Ovary (tissue), 9 donors: Measurements from ENCODE around the gene BRMS1. TPM values are rescaled to one million over a fixed set of nuclear protein-coding genes. Genes with fewer than 3 reads are reported as not detected.

Experiments used
- DNase-seq, 5 donors: peaks; one replicate each; pipeline ENCODE4 v3.0.0-alpha.2; 2019 to 2020
- H3K27ac ChIP-seq, 2 donors: fragments of 200-600 bp; one replicate each; pipeline versions ENCODE4 v1.5.1 to v1.8.0; 2019 to 2022
- H3K27me3 ChIP-seq: fragments of 200-600 bp; one replicate; pipeline ENCODE4 v1.8.0; 2022
- H3K36me3 ChIP-seq: fragments of 200-600 bp; sonication (generic); one replicate; pipeline ENCODE4 v1.5.1; 2019
- H3K4me1 ChIP-seq: one replicate; pipeline ENCODE4 v1.8.1; 2013; ENCODE audit warnings: mild to moderate bottlenecking, moderate library complexity; ENCODE audit not compliant: insufficient read depth
- H3K4me3 ChIP-seq: fragments of 200-600 bp; sonication (generic); one replicate; pipeline ENCODE4 v1.5.1; 2017
- H3K9me3 ChIP-seq, 2 donors: fragments of 200-600 bp in 1 of 2; sonication (generic) in 1 of 2; one replicate each; pipeline versions ENCODE4 v1.5.1 to v1.8.1; 2013 to 2019; ENCODE audit warnings: mild to moderate bottlenecking in 1 of 2, moderate library complexity in 1 of 2
- EP300 ChIP-seq: sonication (generic); formaldehyde crosslinking; IDR thresholded peaks from one replicate; pipeline ENCODE4 v1.6.1; 2017; ENCODE audit warnings: antibody characterized with exemption
- POLR2A ChIP-seq: fragments of 450-650 bp; IDR thresholded peaks from one replicate; pipeline ENCODE4 v1.6.1; 2017; ENCODE audit warnings: antibody characterized with exemption, mild to moderate bottlenecking, moderate library complexity
- WGBS, 3 donors: extraction: QIAGEN DNeasy Blood & Tissue Kit in 1 of 3; methylation state at CpG; one replicate each; pipeline versions ENCODE4 v1.1.5 to v1.1.7; 2013 to 2017; 5-methylcytosine and 5-hydroxymethylcytosine counted together
- intact Hi-C, 4 donors: fragments of 100-400 bp; cut with DNase I; formaldehyde crosslinking; loops; one replicate each; pipeline versions ENCODE4 v1.11.0 to v1.15.1; 2022 to 2023
- polyA plus RNA-seq, 2 donors: library from polyadenylated mRNA; stranded (reverse); fragments of 200-250 nt in 1 of 2; fragments of 350-450 nt in 1 of 2; fragmentation: Illumina TruSeq in 1 of 2; extraction: RNeasy Lipid Tissue Mini Kit (QIAGEN cat#74804) in 1 of 2; gene quantifications; one replicate each; pipeline ENCODE4 v1.2.3, GENCODE V29; 2013 to 2014
- total RNA-seq, 7 donors: library from RNA; depleted of rRNA in 2 of 7; stranded (reverse); fragments of >200 nt in 2 of 7; fragmentation: NEBNext Ultra II Directional in 3 of 7; extraction: Animal tissue kit (Norgen Biotek cat#: 25700) in 3 of 7; gene quantifications; one replicate each; pipeline versions ENCODE4 v1.1.0 to v1.2.4, GENCODE V29; 2016 to 2023
- TF ChIP-seq, protein P1 (sequence below), 3 donors: fragments of 450-650 bp in 2 of 3; fragments of 200-600 bp in 1 of 3; IDR thresholded peaks; one replicate each; pipeline versions ENCODE4 v1.5.1 to v1.8.0; 2016 to 2022; ENCODE audit warnings: antibody characterized with exemption in 3 of 3, mild to moderate bottlenecking in 1 of 3
- donor health status: DM: no; HTN: no; CAD: no; lungs with moderate emphysema.
- donor health status: DM: no; HTN: no; CAD: no.
- donor health status: Bipolar disorder and iron deficiency.
- donor health status: DM: yes; HTN: yes; CAD: no.
- donor health status: DM: no; HTN: no; CAD: no.
- donor health status: DM: yes; HTN: yes; CAD: no.

Gene BRMS1
- total and polyA plus RNA-seq, 9 donors = 17.5 to 32.2 (median 23.4) TPM

DNA sequence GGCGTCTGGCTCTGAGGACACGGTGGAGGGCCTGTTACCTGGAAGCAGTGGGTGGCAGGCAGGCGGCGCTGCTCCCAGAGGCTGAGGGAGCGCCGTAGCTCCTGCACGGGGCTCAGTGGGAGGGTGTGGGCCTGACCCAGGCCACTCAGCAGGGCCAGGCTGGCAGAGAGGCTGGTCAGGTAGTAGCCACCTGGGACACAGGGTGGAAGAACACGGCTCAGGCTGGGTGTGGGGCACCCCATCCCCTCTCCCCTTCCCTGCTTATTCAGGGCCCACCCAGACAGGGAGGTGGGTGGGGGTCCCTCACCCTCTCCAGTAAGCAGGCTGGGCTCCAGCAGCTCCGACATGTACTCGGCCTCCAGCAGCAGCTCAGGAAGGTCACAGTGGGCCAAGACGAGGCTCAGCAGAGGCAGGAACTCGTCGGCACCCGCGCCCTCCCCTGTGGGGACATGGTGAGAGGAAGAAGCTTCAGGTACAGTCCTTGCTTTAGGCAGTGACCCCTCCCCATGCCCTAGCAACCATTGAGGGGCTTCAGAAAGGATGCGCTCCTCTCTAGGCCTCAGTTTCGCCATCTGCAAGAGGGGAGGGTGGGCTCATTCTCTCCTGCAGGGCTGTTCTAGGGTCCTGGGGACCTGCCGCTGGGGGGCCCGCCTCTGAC is 11.6 kb downstream of the BRMS1 start:
- TF ChIP-seq POLR2A = no peak
- no peak for TF ChIP-seq EP300
- TF ChIP-seq, protein P1, sequence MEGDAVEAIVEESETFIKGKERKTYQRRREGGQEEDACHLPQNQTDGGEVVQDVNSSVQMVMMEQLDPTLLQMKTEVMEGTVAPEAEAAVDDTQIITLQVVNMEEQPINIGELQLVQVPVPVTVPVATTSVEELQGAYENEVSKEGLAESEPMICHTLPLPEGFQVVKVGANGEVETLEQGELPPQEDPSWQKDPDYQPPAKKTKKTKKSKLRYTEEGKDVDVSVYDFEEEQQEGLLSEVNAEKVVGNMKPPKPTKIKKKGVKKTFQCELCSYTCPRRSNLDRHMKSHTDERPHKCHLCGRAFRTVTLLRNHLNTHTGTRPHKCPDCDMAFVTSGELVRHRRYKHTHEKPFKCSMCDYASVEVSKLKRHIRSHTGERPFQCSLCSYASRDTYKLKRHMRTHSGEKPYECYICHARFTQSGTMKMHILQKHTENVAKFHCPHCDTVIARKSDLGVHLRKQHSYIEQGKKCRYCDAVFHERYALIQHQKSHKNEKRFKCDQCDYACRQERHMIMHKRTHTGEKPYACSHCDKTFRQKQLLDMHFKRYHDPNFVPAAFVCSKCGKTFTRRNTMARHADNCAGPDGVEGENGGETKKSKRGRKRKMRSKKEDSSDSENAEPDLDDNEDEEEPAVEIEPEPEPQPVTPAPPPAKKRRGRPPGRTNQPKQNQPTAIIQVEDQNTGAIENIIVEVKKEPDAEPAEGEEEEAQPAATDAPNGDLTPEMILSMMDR (IDR thresholded peaks at IDR 0.05) = no peak
- no peak overlapping the region for H3K4me3 ChIP-seq
- WGBS, 3 donors = 87 to 91% (median 89%) methylated on average over 16 to 19 of the region's 19 CpGs
- intact Hi-C loops = loop anchor here in 1 of 4 donors (10.0 kb wide), 1 partner anchor 49 kb away; the partner anchor contains the start of gene YIF1A
- H3K4me1 ChIP-seq = peaks cover 16% of the 10 kb centered on the region
- no peak overlapping the region for H3K27ac ChIP-seq
- H3K27me3 ChIP-seq = no peaks in the 10 kb centered on the region
- no peaks in the 10 kb centered on the region for H3K36me3 ChIP-seq
- no peaks in the 10 kb centered on the region for H3K9me3 ChIP-seq
- DNase-seq = peak in 2 of 5 donors; percentile 16 to 30

DNA sequence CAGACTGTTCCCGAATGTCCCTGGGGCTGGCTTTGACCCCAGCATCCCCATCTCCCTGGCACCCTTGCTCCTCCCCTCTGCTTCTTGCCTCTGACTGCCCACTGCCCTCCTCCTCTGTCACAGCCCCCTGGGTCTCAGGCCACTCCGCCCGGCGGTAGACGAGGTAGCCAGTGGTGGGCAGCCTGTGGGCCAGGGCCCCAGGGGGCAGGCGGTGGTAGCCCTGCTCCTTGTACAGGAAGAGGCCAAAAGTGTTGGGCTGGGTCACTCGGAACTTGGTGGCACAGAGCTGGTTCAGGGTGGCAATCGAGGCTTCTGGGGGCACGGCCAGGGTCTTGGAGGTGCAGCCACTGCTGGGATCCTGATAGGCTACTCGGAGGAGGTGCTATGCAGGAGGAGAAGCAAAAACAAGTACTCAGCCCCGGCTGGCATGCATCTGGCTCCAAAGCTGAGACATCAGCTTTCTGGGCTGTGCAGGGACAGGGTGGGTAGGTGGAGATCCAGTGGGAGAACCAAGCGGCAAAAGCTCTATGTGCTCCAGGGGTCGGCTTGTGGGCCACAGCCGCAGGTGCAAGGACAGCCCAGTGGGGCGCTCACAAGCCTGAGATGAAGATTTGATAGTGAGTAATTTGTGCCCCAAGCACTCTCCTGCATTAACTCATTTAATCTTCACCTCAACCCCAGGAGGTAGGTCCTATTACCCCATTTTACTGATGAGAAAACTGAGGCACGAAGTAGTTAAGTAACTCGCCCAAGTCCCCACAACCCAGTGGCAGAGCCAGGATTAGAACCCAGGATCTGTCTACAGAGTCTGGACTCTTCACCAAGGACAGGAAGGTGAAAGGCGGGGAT is 12.3 kb downstream of the BRMS1 start:
- intact Hi-C loops = loop anchor here in 1 of 4 donors (10.0 kb wide), 1 partner anchor 48 kb away; the partner anchor contains the start of gene YIF1A

DNA sequence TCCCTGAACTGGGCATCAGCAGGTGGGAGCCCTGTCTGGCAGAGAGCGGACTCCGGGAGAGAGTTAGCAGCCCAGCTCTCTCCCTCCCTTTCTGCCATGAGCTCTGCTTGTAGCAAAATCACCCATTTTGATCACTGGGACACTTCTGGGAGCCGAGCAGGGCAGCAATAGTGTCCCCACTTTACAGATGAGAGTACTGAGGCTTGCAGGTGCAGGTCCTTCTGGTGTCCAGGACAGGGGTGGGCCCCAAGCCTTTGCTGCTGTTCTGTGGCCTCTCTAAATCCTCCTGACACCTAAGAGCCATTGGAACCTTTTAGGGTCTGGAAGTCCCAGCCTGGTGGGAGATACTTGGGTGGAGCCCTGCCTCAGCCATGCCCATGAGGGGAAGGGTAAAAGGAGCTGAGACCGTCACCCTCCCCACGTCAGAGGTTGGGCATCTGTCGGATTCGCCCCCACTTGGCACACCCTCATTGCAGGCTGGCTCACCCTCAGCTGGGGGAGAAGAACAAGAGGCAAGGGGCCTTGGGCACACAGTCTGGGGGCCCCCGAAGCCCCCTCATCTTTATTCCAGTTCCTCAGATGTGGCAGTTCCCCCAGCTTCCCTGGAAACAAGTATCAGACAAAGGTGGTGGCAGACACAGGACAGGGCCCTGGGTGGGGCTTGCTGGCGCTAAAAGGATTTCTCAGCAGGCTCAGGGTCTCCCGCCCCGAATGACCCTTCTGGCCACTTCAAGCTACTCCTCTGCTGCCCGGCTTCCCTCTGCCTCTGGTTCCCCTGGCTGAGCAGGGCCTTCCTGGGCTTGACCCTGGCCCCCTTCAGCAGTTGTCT is 13.1 kb downstream of the BRMS1 start:
- Histone ChIP-seq H3K36me3 (no peaks in the 10 kb centered on the region), H3K27me3 (no peaks in the 10 kb centered on the region), H3K4me1 (peaks cover 14% of the 10 kb centered on the region), H3K27ac (no peak overlapping the region), H3K4me3 (no peak overlapping the region), H3K9me3 (no peaks in the 10 kb centered on the region)
- intact Hi-C loops = loop anchor here in 1 of 4 donors (10.0 kb wide), 1 partner anchor 47 kb away; the partner anchor contains the start of gene YIF1A
- TF ChIP-seq, protein P1 (IDR thresholded peaks at IDR 0.05) = no peak
- TF ChIP-seq POLR2A = no peak
- TF ChIP-seq EP300 = no peak
- DNase-seq = peak in 2 of 5 donors; percentile 15 to 28
- WGBS, 3 donors = 89 to 92% (median 91%) methylated on average over 12 of the region's 12 CpGs

More for the DNA sequence above, 12.3 kb downstream of the BRMS1 start:
- Histone ChIP-seq H3K4me1 (peaks cover 16% of the 10 kb centered on the region), H3K9me3 (no peaks in the 10 kb centered on the region), H3K27ac (no peak overlapping the region), H3K36me3 (no peaks in the 10 kb centered on the region), H3K27me3 (no peaks in the 10 kb centered on the region), H3K4me3 (no peak overlapping the region)
- TF ChIP-seq, protein P1 (IDR thresholded peaks at IDR 0.05) = no peak
- TF ChIP-seq POLR2A = no peak
- TF ChIP-seq EP300 = no peak
- peak in 1 of 5 donors; percentile 28 for DNase-seq
- 79 to 82% (median 81%) methylated on average over 18 of the region's 18 CpGs for WGBS, 3 donors

DNA sequence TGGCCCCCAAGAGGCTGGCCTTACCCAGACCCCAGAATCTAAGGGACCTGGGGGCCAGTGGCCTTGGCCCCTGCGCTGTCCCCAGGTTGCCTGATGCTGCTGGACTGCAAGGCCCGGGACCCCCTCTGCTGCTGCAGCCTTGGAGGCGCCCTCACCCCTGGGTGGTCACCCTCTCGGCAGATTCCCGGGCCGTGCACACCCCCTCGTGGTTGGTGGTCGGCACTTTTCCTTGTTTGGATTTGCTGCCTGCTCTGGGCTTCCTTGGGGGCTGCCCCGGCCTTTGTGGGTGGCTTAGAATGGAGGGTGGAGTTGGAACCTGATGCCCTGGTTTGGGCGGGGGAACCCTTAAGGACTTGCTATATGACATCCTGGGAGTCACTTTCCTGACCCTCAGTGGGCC is 14.0 kb downstream of the BRMS1 start:
- Histone ChIP-seq H3K27me3 (no peaks in the 10 kb centered on the region), H3K36me3 (no peaks in the 10 kb centered on the region), H3K4me1 (peaks cover 13% of the 10 kb centered on the region), H3K4me3 (no peak overlapping the region), H3K27ac (no peak overlapping the region), H3K9me3 (no peaks in the 10 kb centered on the region)
- intact Hi-C loops = loop anchor here in 1 of 4 donors (10.0 kb wide), 1 partner anchor 46 kb away; the partner anchor contains the start of gene YIF1A
- 37 to 48% (median 44%) methylated on average over 10 of the region's 10 CpGs for WGBS, 3 donors
- peak in 1 of 5 donors; percentile 37 for DNase-seq
- TF ChIP-seq EP300 (no peak), POLR2A (no peak)
- TF ChIP-seq, protein P1 (IDR thresholded peaks at IDR 0.05) = no peak
